Neural cell (in vitro differentiated cells): ENCODE data around the gene PLA2G4F. TPM values are rescaled to one million over a fixed set of nuclear protein-coding genes. Genes with fewer than 3 reads are reported as not detected.

Experiments
- H2AFZ ChIP-seq: fragments of 200-600, 300-800 bp; sonication (generic), shearing (Covaris generic); 2 replicates; pipeline ENCODE4 v1.6.0; 2014; ENCODE audit warnings: low read depth, mild to moderate bottlenecking, antibody characterized with exemption, low read length, moderate library complexity
- H3F3A ChIP-seq: fragments of 200-600 bp; shearing (Covaris generic); 2 replicates; pipeline ENCODE4 v1.6.1; 2016; ENCODE audit warnings: mild to moderate bottlenecking, moderate library complexity, mixed read lengths, antibody characterized with exemption, low read length; ENCODE audit not compliant: insufficient read depth, poor library complexity, severe bottlenecking
- H3K27ac ChIP-seq: fragments of 200-600, 300-800 bp; sonication (generic), shearing (Covaris generic); 2 replicates; pipeline ENCODE4 v1.5.1; 2014; ENCODE audit warnings: mild to moderate bottlenecking, low read length, moderate library complexity
- H3K27me3 ChIP-seq: fragments of 300-800, 200-600 bp; sonication (generic), shearing (Covaris generic); 2 replicates; pipeline ENCODE4 v1.6.0; 2014; ENCODE audit warnings: mild to moderate bottlenecking, low read depth, low read length, moderate library complexity; ENCODE audit not compliant: insufficient read depth
- H3K36me3 ChIP-seq: fragments of 300-800, 200-600 bp; sonication (generic), shearing (Covaris generic); 2 replicates; pipeline ENCODE4 v1.5.1; 2014; ENCODE audit warnings: mild to moderate bottlenecking, antibody characterized with exemption, low read length, moderate library complexity; ENCODE audit not compliant: insufficient read depth
- H3K4me2 ChIP-seq: fragments of 300-800, 200-600 bp; sonication (generic), shearing (Covaris generic); 2 replicates; pipeline ENCODE4 v1.6.0; 2014; ENCODE audit warnings: mild to moderate bottlenecking, low read length
- H3K4me3 ChIP-seq: fragments of 300-800, 200-600 bp; sonication (generic), shearing (Covaris generic); 2 replicates; pipeline ENCODE4 v1.5.1; 2014; ENCODE audit warnings: mild to moderate bottlenecking, low read length, moderate library complexity
- H3K79me2 ChIP-seq: fragments of 200-600 bp; shearing (Covaris generic); replicated peaks from 2 replicates; pipeline ENCODE4 v1.6.0; 2014; ENCODE audit warnings: mild to moderate bottlenecking, low read length, moderate library complexity; ENCODE audit not compliant: insufficient read depth
- H3K9ac ChIP-seq: fragments of 300-800, 200-600 bp; sonication (generic), shearing (Covaris generic); 2 replicates; pipeline ENCODE4 v1.6.1; 2016; ENCODE audit warnings: mild to moderate bottlenecking, low read length, mixed read lengths
- H3K9me2 ChIP-seq: fragments of 200-600 bp; shearing (Covaris generic); 2 replicates; pipeline ENCODE4 v1.6.1; 2016; ENCODE audit warnings: mild to moderate bottlenecking, low read length, mixed read lengths; ENCODE audit not compliant: insufficient read depth
- H3K9me3 ChIP-seq: fragments of 200-600, 300-800 bp; sonication (generic), shearing (Covaris generic); 2 replicates; pipeline ENCODE4 v1.6.1; 2016; ENCODE audit warnings: mild to moderate bottlenecking, mixed run types, low read length, moderate library complexity, mixed read lengths
- H4K20me1 ChIP-seq: fragments of 200-600 bp; shearing (Covaris generic); 2 replicates; pipeline ENCODE4 v1.6.1; 2016; ENCODE audit warnings: mild to moderate bottlenecking, mixed run types; ENCODE audit not compliant: insufficient read depth
- CTCF ChIP-seq: fragments of 450-650 bp; IDR thresholded peaks from 2 replicates; pipeline ENCODE4 v1.5.1; 2014; ENCODE audit warnings: antibody characterized with exemption, mild to moderate bottlenecking, moderate library complexity; ENCODE audit not compliant: poor library complexity, severe bottlenecking
- EP300 ChIP-seq: fragments of 450-650 bp; conservative IDR thresholded peaks from 2 replicates; pipeline ENCODE4 v1.6.1; 2014; ENCODE audit warnings: antibody characterized with exemption, mild to moderate bottlenecking, moderate library complexity; ENCODE audit not compliant: poor library complexity, severe bottlenecking
- EZH2 ChIP-seq: fragments of 200-600, 300-800 bp; shearing (Covaris generic), sonication (generic); IDR thresholded peaks from 2 replicates; pipeline ENCODE4 v1.6.1; 2014; ENCODE audit warnings: antibody characterized with exemption, low read length, borderline replicate concordance, mild to moderate bottlenecking; ENCODE audit not compliant: insufficient read depth, poor library complexity, severe bottlenecking
- MXI1 ChIP-seq: fragments of 450-650 bp; conservative IDR thresholded peaks from 2 replicates; pipeline ENCODE4 v1.6.1; 2014; ENCODE audit warnings: antibody characterized with exemption, mild to moderate bottlenecking; ENCODE audit not compliant: poor library complexity, severe bottlenecking
- POLR2AphosphoS5 ChIP-seq: IDR thresholded peaks from 2 replicates; pipeline ENCODE4 v1.6.1; 2012
- RAD21 ChIP-seq: fragments of 450-650 bp; conservative IDR thresholded peaks from 2 replicates; pipeline ENCODE4 v1.6.1; 2014; ENCODE audit warnings: antibody characterized with exemption, mild to moderate bottlenecking, moderate library complexity
- SMC3 ChIP-seq: fragments of 450-650 bp; conservative IDR thresholded peaks from 2 replicates; pipeline ENCODE4 v1.6.1; 2014; ENCODE audit warnings: antibody characterized with exemption, mild to moderate bottlenecking, moderate library complexity; ENCODE audit not compliant: poor library complexity
- TAF1 ChIP-seq: IDR thresholded peaks from 2 replicates; pipeline ENCODE4 v1.6.1; 2012; ENCODE audit warnings: low read depth
- polyA plus RNA-seq: library from polyadenylated mRNA; depleted of rRNA; stranded (reverse); fragments of >200 nt; gene quantifications from 2 replicates; pipeline ENCODE4 v1.2.3, GENCODE V29; 2014
- TF ChIP-seq, protein P1 (sequence below): IDR thresholded peaks from 2 replicates; pipeline ENCODE4 v1.6.1; 2012; ENCODE audit warnings: borderline replicate concordance

PLA2G4F gene
- polyA plus RNA-seq, 1 donor from 2014 or later: not detected

DNA sequence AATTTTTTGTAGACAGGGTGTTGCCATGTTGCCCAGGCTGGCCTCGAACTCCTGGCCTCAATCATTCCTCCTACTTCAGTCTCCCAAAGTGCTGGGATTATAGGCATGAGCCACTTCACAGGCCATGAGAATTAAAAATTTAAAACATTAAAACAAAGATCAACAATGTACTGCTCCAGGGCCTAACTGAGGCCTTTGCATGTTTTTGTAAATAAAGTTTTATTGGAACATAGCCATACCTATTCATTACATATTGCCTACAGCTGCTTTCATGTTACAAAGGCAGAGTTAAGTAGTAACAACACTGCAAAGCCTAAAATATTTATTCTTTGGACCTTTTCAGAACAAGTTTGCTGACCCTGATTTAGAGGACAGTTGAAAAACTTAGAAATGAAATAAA, 42.1 kb upstream of the PLA2G4F start:
- H3F3A ChIP-seq: no peaks in the 10 kb centered on the region
- H2AFZ ChIP-seq: no peak overlapping the region
- TF ChIP-seq TAF1: no peak
- no peak for TF ChIP-seq CTCF
- TF ChIP-seq MXI1: no peak
- no peak for TF ChIP-seq RAD21
- TF ChIP-seq EP300: no peak
- TF ChIP-seq, protein P1, sequence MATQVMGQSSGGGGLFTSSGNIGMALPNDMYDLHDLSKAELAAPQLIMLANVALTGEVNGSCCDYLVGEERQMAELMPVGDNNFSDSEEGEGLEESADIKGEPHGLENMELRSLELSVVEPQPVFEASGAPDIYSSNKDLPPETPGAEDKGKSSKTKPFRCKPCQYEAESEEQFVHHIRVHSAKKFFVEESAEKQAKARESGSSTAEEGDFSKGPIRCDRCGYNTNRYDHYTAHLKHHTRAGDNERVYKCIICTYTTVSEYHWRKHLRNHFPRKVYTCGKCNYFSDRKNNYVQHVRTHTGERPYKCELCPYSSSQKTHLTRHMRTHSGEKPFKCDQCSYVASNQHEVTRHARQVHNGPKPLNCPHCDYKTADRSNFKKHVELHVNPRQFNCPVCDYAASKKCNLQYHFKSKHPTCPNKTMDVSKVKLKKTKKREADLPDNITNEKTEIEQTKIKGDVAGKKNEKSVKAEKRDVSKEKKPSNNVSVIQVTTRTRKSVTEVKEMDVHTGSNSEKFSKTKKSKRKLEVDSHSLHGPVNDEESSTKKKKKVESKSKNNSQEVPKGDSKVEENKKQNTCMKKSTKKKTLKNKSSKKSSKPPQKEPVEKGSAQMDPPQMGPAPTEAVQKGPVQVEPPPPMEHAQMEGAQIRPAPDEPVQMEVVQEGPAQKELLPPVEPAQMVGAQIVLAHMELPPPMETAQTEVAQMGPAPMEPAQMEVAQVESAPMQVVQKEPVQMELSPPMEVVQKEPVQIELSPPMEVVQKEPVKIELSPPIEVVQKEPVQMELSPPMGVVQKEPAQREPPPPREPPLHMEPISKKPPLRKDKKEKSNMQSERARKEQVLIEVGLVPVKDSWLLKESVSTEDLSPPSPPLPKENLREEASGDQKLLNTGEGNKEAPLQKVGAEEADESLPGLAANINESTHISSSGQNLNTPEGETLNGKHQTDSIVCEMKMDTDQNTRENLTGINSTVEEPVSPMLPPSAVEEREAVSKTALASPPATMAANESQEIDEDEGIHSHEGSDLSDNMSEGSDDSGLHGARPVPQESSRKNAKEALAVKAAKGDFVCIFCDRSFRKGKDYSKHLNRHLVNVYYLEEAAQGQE: no peak
- no peak for TF ChIP-seq POLR2AphosphoS5
- TF ChIP-seq SMC3: no peak
- no peak for TF ChIP-seq EZH2
- H3K9me3 ChIP-seq: no peaks in the 10 kb centered on the region
- H3K4me3 ChIP-seq: no peak overlapping the region
- H4K20me1 ChIP-seq: no peaks in the 10 kb centered on the region
- no peak overlapping the region for H3K9ac ChIP-seq
- H3K9me2 ChIP-seq: no peaks in the 10 kb centered on the region
- H3K4me2 ChIP-seq: no peak overlapping the region
- H3K27me3 ChIP-seq: no peaks in the 10 kb centered on the region
- H3K79me2 ChIP-seq: peaks cover 14% of the 10 kb centered on the region
- no peaks in the 10 kb centered on the region for H3K36me3 ChIP-seq
- no peak overlapping the region for H3K27ac ChIP-seq

DNA sequence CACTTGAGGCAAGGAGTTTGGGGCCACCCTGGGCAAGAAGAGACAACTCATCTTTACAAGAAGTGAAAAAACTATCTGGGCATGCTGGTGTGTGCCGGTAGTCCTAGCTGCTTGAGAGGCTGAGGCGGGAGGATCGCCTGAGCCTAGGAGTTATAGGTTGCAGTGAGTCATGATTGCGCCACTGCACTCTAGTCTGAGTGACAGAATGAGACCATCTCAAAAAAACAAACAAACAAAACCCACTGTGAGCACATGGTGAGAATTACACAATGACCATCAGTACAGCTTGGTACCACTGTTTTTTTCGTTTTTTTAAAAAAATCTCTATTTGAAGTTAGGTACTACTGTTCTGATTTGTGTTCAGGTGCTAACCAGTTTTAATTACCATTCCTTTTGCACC, 38.1 kb upstream of the PLA2G4F start:
- Histone ChIP-seq H3K79me2 (peaks cover 2% of the 10 kb centered on the region), H3K9ac (no peak overlapping the region), H3K9me2 (no peaks in the 10 kb centered on the region), H4K20me1 (no peaks in the 10 kb centered on the region), H2AFZ (no peak overlapping the region), H3K27me3 (no peaks in the 10 kb centered on the region), H3K9me3 (no peaks in the 10 kb centered on the region), H3K4me3 (no peak overlapping the region), H3F3A (no peaks in the 10 kb centered on the region), H3K4me2 (no peak overlapping the region), H3K27ac (no peak overlapping the region), H3K36me3 (peaks cover 4% of the 10 kb centered on the region)
- TF ChIP-seq RAD21 (no peak), POLR2AphosphoS5 (no peak), SMC3 (no peak), CTCF (no peak), EZH2 (no peak), TAF1 (no peak), EP300 (no peak), MXI1 (no peak)
- TF ChIP-seq, protein P1: no peak
